ENCODE data around the gene CALR3. TPM values are rescaled to one million over a fixed set of nuclear protein-coding genes. Genes with fewer than 3 reads are reported as not detected.

CALR3 gene
- total RNA-seq, 2 experiments from 2014 or later, result not detected

GRCh38 chr19:16542910-16543472 is 47.0 kb upstream of the CALR3 start:
- Histone ChIP-seq H3K9me3 (ENCODE audit: control insufficient read depth in 1 of 2, insufficient read depth in 1 of 2, low read length in 2 of 2) (no peaks in the 10 kb centered on the region), H3K4me1 (ENCODE audit: insufficient read depth, low read length) (peaks cover 63% of the 10 kb centered on the region), H3K4me3 (ENCODE audit: low read length) (peak overlapping the region; percentile 95), H3K27me3 (ENCODE audit: control insufficient read depth in 1 of 2, insufficient read depth in 2 of 2, low read length in 2 of 2) (no peaks in the 10 kb centered on the region), H3K36me3 (ENCODE audit: insufficient read depth, low read length) (peaks cover 18% of the 10 kb centered on the region), H3K27ac (ENCODE audit: low read depth in 1 of 2, low read length in 2 of 2) (peak overlapping the region; percentile 75 to 79)
- Mint-ChIP-seq H3K27me3 (no peaks in the 10 kb centered on the region), H3K9me3 (no peaks in the 10 kb centered on the region), H3K27ac (peak overlapping the region; percentile 84), H3K36me3 (ENCODE audit: low read depth) (peaks cover 35% of the 10 kb centered on the region), H3K4me3 (peak overlapping the region; percentile 97), H3K4me1 (ENCODE audit: low read depth) (peaks cover 46% of the 10 kb centered on the region)
- CTCF ChIA-PET, result no interaction called here
- intact Hi-C loops (cut with DNase I, micrococcal nuclease), result loop anchor here (1.0 to 2.0 kb wide), 7 partner anchors 23 to 118 kb away; partner anchors contain the start of genes C19orf44 (in 2 of the 2), CALR3 (in 2 of the 2), MED26 (in 2 of the 2) and SMIM7 (in 2 of the 2)
- DNase-seq, result no peak
- no peak for TF ChIP-seq CTCF (IDR thresholded peaks at IDR 0.05)
- no peak for ATAC-seq (ENCODE audit: poor library complexity)
- POLR2A ChIA-PET, result interaction anchor here (0.6 to 1.6 kb wide), 8 partner anchors 8 to 118 kb away, joined by 3 to 12 read pairs (median 5); partner anchors contain the start of genes MED26 and TMEM38A

GRCh38 chr19:16542045-16542909 is 46.3 kb upstream of the CALR3 start, which contains the start of gene CHERP:
TSS of gene CHERP (minus strand) at chr19:16542437. CDS start at chr19:16542378, 59 bp downstream.
- H3K4me1 Mint-ChIP-seq (ENCODE audit: low read depth), result peaks cover 47% of the 10 kb centered on the region
- H3K4me3 Mint-ChIP-seq, result peak within 1 kb of the TSS; percentile 97
- Histone ChIP-seq H3K27me3 (ENCODE audit: control insufficient read depth in 1 of 2, insufficient read depth in 2 of 2, low read length in 2 of 2) (no peaks in the 10 kb centered on the region), H3K27ac (ENCODE audit: low read depth in 1 of 2, low read length in 2 of 2) (peak within 1 kb of the TSS; percentile 75 to 79), H3K4me3 (ENCODE audit: low read length) (peak within 1 kb of the TSS; percentile 95), H3K4me1 (ENCODE audit: insufficient read depth, low read length) (peaks cover 71% of the 10 kb centered on the region), H3K36me3 (ENCODE audit: insufficient read depth, low read length) (peaks cover 23% of the 10 kb centered on the region), H3K9me3 (ENCODE audit: control insufficient read depth in 1 of 2, insufficient read depth in 1 of 2, low read length in 2 of 2) (no peaks in the 10 kb centered on the region)
- peaks cover 42% of the 10 kb centered on the region for H3K36me3 Mint-ChIP-seq (ENCODE audit: low read depth)
- TF ChIP-seq CTCF (IDR thresholded peaks at IDR 0.05), result no peak
- H3K27ac Mint-ChIP-seq, result peak within 1 kb of the TSS; percentile 84
- DNase-seq, result peak; percentile 88 to 98 (median 94)
- intact Hi-C loops (cut with DNase I, micrococcal nuclease), result loop anchor here (1.0 to 2.0 kb wide), 7 partner anchors 24 to 119 kb away; partner anchors contain the start of genes C19orf44 (in 2 of the 2), CALR3 (in 2 of the 2), MED26 (in 2 of the 2) and SMIM7 (in 2 of the 2)
- H3K9me3 Mint-ChIP-seq, result no peaks in the 10 kb centered on the region
- H3K27me3 Mint-ChIP-seq, result no peaks in the 10 kb centered on the region
- ChIA-PET POLR2A (interaction anchor here (0.7 to 1.6 kb wide), 7 partner anchors 9 to 119 kb away, joined by 4 to 12 read pairs (median 6); partner anchors contain the start of genes MED26 and TMEM38A), CTCF (interaction anchor here (1.0 to 1.1 kb wide), 2 partner anchors 45 to 46 kb away, joined by 3 to 6 read pairs; partner anchors contain the start of genes C19orf44 and CALR3)
- peak; percentile 87 for ATAC-seq (ENCODE audit: poor library complexity)

GRCh38 chr19:16541526-16542044 is 45.6 kb upstream of the CALR3 start:
- DNase-seq, result peak in 3 of 14 experiments; percentile 5 to 8 (median 7)
- Mint-ChIP-seq H3K27ac (peak overlapping the region; percentile 82), H3K9me3 (no peaks in the 10 kb centered on the region), H3K4me1 (ENCODE audit: low read depth) (peaks cover 47% of the 10 kb centered on the region), H3K4me3 (peak overlapping the region; percentile 97), H3K27me3 (no peaks in the 10 kb centered on the region), H3K36me3 (ENCODE audit: low read depth) (peaks cover 49% of the 10 kb centered on the region)
- Histone ChIP-seq H3K27ac (ENCODE audit: low read depth in 1 of 2, low read length in 2 of 2) (peak overlapping the region in 1 of 2 donors; percentile 79), H3K36me3 (ENCODE audit: insufficient read depth, low read length) (peaks cover 23% of the 10 kb centered on the region), H3K4me3 (ENCODE audit: low read length) (peak overlapping the region; percentile 95), H3K4me1 (ENCODE audit: insufficient read depth, low read length) (peaks cover 71% of the 10 kb centered on the region), H3K9me3 (ENCODE audit: control insufficient read depth in 1 of 2, insufficient read depth in 1 of 2, low read length in 2 of 2) (no peaks in the 10 kb centered on the region), H3K27me3 (ENCODE audit: control insufficient read depth in 1 of 2, insufficient read depth in 2 of 2, low read length in 2 of 2) (no peaks in the 10 kb centered on the region)
- ATAC-seq (ENCODE audit: poor library complexity), result peak; percentile 6
- intact Hi-C loops (cut with DNase I, micrococcal nuclease), result loop anchor here (1.0 to 2.0 kb wide), 7 partner anchors 25 to 119 kb away; partner anchors contain the start of genes C19orf44 (in 2 of the 2), CALR3 (in 2 of the 2), MED26 (in 2 of the 2) and SMIM7 (in 2 of the 2)
- POLR2A ChIA-PET, result no interaction called here
- no peak for TF ChIP-seq CTCF (IDR thresholded peaks at IDR 0.05)
- CTCF ChIA-PET, result interaction anchor here (1.0 to 1.4 kb wide), 3 partner anchors 46 to 118 kb away, joined by 3 to 6 read pairs (median 3); partner anchors contain the start of genes C19orf44, CALR3 and SMIM7

Data from CD4-positive, alpha-beta T cell (primary cell).